KMS-11 (cell line): ENCODE data around the gene VSNL1.

Experiments used
- H2AFZ ChIP-seq: fragments of 200-600 bp; sonication (generic); 2 replicates; pipeline ENCODE4 v1.6.1; 2016; ENCODE audit warnings: antibody characterized with exemption, mixed run types, low read depth
- H3K27ac ChIP-seq: fragments of 200-600 bp; sonication (generic); 2 replicates; pipeline ENCODE4 v1.6.1; 2016; ENCODE audit warnings: mild to moderate bottlenecking, mixed run types
- H3K27me3 ChIP-seq: fragments of 200-600 bp; sonication (generic); 2 replicates; pipeline ENCODE4 v1.6.1; 2017; ENCODE audit warnings: mild to moderate bottlenecking, low read depth, mixed run types, moderate library complexity; ENCODE audit not compliant: insufficient read depth
- H3K36me3 ChIP-seq: fragments of 200-600 bp; sonication (generic); 2 replicates; pipeline ENCODE4 v1.6.1; 2017; ENCODE audit warnings: mild to moderate bottlenecking, mixed run types; ENCODE audit not compliant: insufficient read depth
- H3K4me1 ChIP-seq: fragments of 200-600 bp; sonication (generic); 2 replicates; pipeline ENCODE4 v1.6.1; 2016; ENCODE audit warnings: mild to moderate bottlenecking, low read depth, mixed run types; ENCODE audit not compliant: poor library complexity, severe bottlenecking
- H3K4me2 ChIP-seq: fragments of 200-600 bp; sonication (generic); 2 replicates; pipeline ENCODE4 v1.7.0; 2016; ENCODE audit warnings: mild to moderate bottlenecking, mixed run types
- H3K4me3 ChIP-seq: fragments of 200-600 bp; sonication (generic); IDR thresholded peaks from 2 replicates; pipeline ENCODE4 v1.6.1; 2017; ENCODE audit warnings: low read depth, low read length, mixed read lengths; ENCODE audit not compliant: insufficient read depth
- H3K79me2 ChIP-seq: fragments of 200-600 bp; sonication (generic); 2 replicates; pipeline ENCODE4 v1.6.1; 2016; ENCODE audit warnings: low read depth, mixed run types; ENCODE audit not compliant: insufficient read depth
- H3K9ac ChIP-seq: fragments of 200-600 bp; sonication (generic); 2 replicates; pipeline ENCODE4 v1.6.1; 2016; ENCODE audit warnings: mild to moderate bottlenecking, mixed run types
- H4K20me1 ChIP-seq: fragments of 200-600 bp; sonication (generic); 2 replicates; pipeline ENCODE4 v1.6.1; 2016; ENCODE audit warnings: mild to moderate bottlenecking, mixed run types; ENCODE audit not compliant: insufficient read depth
- TF ChIP-seq, protein P1 (sequence below): fragments of 200-600 bp; sonication (generic); conservative IDR thresholded peaks from 2 replicates; pipeline ENCODE4 v1.6.1; 2017; ENCODE audit warnings: low read depth, mild to moderate bottlenecking, antibody characterized with exemption, low read length, moderate library complexity, mixed read lengths

The VSNL1 gene

DNA sequence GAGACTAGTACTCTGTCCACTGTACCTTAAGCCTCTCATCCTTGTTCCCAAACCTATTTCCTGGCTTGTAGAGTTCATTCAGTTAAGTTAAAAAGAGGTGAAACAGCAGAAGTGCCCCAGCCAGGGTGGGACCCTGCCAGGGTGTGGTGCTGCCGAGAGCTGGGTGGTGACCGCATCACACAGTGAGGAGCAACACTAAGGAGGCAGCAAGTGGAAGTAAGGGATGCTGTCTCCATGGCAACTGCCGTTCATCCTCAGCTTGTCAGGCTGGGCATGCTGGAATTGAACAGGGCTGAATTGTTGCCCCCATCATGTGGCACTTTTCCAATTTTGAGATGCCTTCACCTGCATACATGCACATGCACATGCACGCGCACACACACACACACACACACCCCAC is 77.0 kb downstream of the VSNL1 start:
- TF ChIP-seq, protein P1, sequence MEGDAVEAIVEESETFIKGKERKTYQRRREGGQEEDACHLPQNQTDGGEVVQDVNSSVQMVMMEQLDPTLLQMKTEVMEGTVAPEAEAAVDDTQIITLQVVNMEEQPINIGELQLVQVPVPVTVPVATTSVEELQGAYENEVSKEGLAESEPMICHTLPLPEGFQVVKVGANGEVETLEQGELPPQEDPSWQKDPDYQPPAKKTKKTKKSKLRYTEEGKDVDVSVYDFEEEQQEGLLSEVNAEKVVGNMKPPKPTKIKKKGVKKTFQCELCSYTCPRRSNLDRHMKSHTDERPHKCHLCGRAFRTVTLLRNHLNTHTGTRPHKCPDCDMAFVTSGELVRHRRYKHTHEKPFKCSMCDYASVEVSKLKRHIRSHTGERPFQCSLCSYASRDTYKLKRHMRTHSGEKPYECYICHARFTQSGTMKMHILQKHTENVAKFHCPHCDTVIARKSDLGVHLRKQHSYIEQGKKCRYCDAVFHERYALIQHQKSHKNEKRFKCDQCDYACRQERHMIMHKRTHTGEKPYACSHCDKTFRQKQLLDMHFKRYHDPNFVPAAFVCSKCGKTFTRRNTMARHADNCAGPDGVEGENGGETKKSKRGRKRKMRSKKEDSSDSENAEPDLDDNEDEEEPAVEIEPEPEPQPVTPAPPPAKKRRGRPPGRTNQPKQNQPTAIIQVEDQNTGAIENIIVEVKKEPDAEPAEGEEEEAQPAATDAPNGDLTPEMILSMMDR, result no peak
- Histone ChIP-seq H3K4me3 (no peak overlapping the region), H3K36me3 (no peaks in the 10 kb centered on the region), H2AFZ (no peak overlapping the region), H3K4me1 (no peaks in the 10 kb centered on the region), H3K27ac (no peak overlapping the region), H3K4me2 (no peak overlapping the region), H4K20me1 (no peaks in the 10 kb centered on the region), H3K79me2 (no peaks in the 10 kb centered on the region), H3K9ac (no peak overlapping the region), H3K27me3 (no peaks in the 10 kb centered on the region)

DNA sequence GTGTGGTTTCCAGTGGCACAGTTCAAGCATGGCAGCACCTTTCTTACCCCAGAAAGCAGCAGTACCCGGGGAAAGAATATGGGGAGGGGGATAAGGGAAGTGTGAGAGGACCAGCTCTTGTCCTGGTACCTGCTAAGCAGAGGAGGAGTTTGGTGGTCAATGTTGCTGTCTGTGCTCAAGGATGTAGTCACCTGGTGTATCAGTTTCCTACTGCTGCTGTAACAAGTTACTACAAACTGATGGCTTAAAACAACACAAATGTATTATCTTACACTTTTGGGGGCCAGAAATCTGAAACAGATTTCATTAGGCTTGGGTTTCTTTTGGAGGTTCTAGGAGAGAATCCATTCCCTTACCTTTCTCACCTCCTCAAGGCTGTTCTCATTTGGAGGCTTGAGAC is 77.5 kb downstream of the VSNL1 start:
- H3K4me2 ChIP-seq, result no peak overlapping the region
- no peak overlapping the region for H3K27ac ChIP-seq
- H3K27me3 ChIP-seq, result no peaks in the 10 kb centered on the region
- H3K79me2 ChIP-seq, result no peaks in the 10 kb centered on the region
- no peak overlapping the region for H2AFZ ChIP-seq
- no peaks in the 10 kb centered on the region for H3K4me1 ChIP-seq
- TF ChIP-seq, protein P1, result no peak
- no peak overlapping the region for H3K9ac ChIP-seq
- no peaks in the 10 kb centered on the region for H3K36me3 ChIP-seq
- H4K20me1 ChIP-seq, result no peaks in the 10 kb centered on the region
- H3K4me3 ChIP-seq, result no peak overlapping the region

DNA sequence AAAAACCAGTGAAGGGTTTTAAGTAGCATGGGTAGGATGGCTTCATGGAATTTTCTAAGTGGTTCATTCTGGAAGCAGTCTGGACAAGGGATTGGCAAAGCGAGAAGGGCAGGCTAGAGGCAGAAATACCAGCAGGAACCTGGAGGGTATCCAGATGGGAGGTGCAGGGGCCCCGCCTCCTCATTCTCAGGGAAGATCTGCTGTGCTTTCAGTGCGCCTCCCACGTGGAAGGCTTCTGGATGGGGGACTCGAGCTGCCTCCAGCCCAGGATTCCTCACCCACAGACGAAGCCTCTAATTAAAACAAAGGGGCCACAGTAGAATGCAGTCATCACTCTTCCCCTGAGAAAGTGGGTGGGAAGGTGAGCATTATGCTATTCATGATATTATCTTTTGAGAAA is 79.8 kb downstream of the VSNL1 start:
- H3K79me2 ChIP-seq, result no peaks in the 10 kb centered on the region
- no peak overlapping the region for H3K4me3 ChIP-seq
- H3K9ac ChIP-seq, result no peak overlapping the region
- no peak overlapping the region for H2AFZ ChIP-seq
- no peak overlapping the region for H3K27ac ChIP-seq
- no peaks in the 10 kb centered on the region for H4K20me1 ChIP-seq
- no peak overlapping the region for H3K4me2 ChIP-seq
- H3K36me3 ChIP-seq, result no peaks in the 10 kb centered on the region
- no peaks in the 10 kb centered on the region for H3K27me3 ChIP-seq
- H3K4me1 ChIP-seq, result no peaks in the 10 kb centered on the region
- TF ChIP-seq, protein P1, result no peak

DNA sequence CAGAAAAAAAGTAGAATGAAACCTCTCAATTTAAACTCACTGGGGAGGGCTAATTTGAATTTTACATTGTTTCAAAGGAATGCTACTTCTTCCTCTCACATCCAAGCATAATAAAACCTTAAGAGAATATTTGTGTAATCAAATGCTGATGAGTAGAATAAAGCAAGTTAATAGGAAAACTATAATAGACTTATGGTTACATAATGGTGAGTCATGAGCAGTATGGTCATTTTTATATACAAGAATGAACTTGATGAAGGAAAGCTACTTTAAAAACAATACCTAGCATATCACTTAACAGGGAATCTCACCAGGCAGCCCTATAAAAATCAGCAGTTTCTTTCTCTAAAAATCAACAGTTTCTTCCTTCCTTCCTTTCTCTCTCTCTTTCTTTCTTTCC is 80.3 kb downstream of the VSNL1 start:
- Histone ChIP-seq H2AFZ (no peak overlapping the region), H3K9ac (no peak overlapping the region), H3K79me2 (no peaks in the 10 kb centered on the region), H3K4me3 (no peak overlapping the region), H3K27ac (no peak overlapping the region), H3K27me3 (no peaks in the 10 kb centered on the region), H3K36me3 (no peaks in the 10 kb centered on the region), H3K4me1 (no peaks in the 10 kb centered on the region), H4K20me1 (no peaks in the 10 kb centered on the region), H3K4me2 (no peak overlapping the region)
- TF ChIP-seq, protein P1, result no peak

GRCh38 chr2:17621781-17622180 is 81.3 kb downstream of the VSNL1 start:
- TF ChIP-seq, protein P1, result no peak
- Histone ChIP-seq H3K4me2 (no peak overlapping the region), H3K4me3 (no peak overlapping the region), H3K36me3 (no peaks in the 10 kb centered on the region), H2AFZ (no peak overlapping the region), H3K27me3 (no peaks in the 10 kb centered on the region), H3K27ac (no peak overlapping the region), H4K20me1 (no peaks in the 10 kb centered on the region), H3K4me1 (no peaks in the 10 kb centered on the region), H3K79me2 (no peaks in the 10 kb centered on the region), H3K9ac (no peak overlapping the region)
